GM19193 (cell line): Measurements from ENCODE around the gene DAP.

Experiments used
- POLR2A ChIP-seq: IDR thresholded peaks from 4 replicates; pipeline ENCODE4 v1.6.1; 2011; ENCODE audit not compliant: insufficient read depth, insufficient read length; ENCODE audit errors: extremely low read depth

The DAP gene

GRCh38 chr5:10761185-10761932, at the start of gene DAP:
Gene DAP (minus strand): TSS chr5:10761234. CDS start chr5:10761068, 166 bp downstream.
- peak; percentile 66 for TF ChIP-seq POLR2A

- no peak for TF ChIP-seq POLR2A
These were observed 47.6 kb upstream of the DAP start for GRCh38 chr5:10808347-10809226.

GRCh38 chr5:10801931-10802666, 41.1 kb upstream of the DAP start:
- no peak for TF ChIP-seq POLR2A

GRCh38 chr5:10800852-10801251, 39.8 kb upstream of the DAP start:
- no peak for TF ChIP-seq POLR2A

GRCh38 chr5:10797261-10797660, 36.2 kb upstream of the DAP start:
- TF ChIP-seq POLR2A: no peak

GRCh38 chr5:10793785-10794184, 32.8 kb upstream of the DAP start:
- no peak for TF ChIP-seq POLR2A

GRCh38 chr5:10792336-10792735, 31.3 kb upstream of the DAP start:
- TF ChIP-seq POLR2A: no peak

- TF ChIP-seq POLR2A: no peak
These were observed 28.7 kb upstream of the DAP start for GRCh38 chr5:10789726-10790125.

- TF ChIP-seq POLR2A: no peak
These were observed 28.0 kb upstream of the DAP start for GRCh38 chr5:10789021-10789420.

GRCh38 chr5:10788358-10788757, 27.3 kb upstream of the DAP start:
- no peak for TF ChIP-seq POLR2A

GRCh38 chr5:10786835-10787234, 25.8 kb upstream of the DAP start:
- TF ChIP-seq POLR2A: no peak

GRCh38 chr5:10779592-10779991, 18.6 kb upstream of the DAP start:
- no peak for TF ChIP-seq POLR2A

- no peak for TF ChIP-seq POLR2A
These were observed 17.3 kb upstream of the DAP start for GRCh38 chr5:10778179-10778910.

GRCh38 chr5:10775646-10776045, 14.6 kb upstream of the DAP start:
- TF ChIP-seq POLR2A: no peak
